ENCODE measurements around the gene AP3B1. TPM values are rescaled to one million over a fixed set of nuclear protein-coding genes. Genes with fewer than 3 reads are reported as not detected.
"Not testable (repeated sequence)": the region's sequence is repeated elsewhere in the genome, so short reads cannot be mapped to it uniquely, and the experiment has no call there.

The AP3B1 gene
- polyA plus RNA-seq, 1 of the 3 experiments (the other 2 are of a cell fraction), result 18.0 TPM

DNA sequence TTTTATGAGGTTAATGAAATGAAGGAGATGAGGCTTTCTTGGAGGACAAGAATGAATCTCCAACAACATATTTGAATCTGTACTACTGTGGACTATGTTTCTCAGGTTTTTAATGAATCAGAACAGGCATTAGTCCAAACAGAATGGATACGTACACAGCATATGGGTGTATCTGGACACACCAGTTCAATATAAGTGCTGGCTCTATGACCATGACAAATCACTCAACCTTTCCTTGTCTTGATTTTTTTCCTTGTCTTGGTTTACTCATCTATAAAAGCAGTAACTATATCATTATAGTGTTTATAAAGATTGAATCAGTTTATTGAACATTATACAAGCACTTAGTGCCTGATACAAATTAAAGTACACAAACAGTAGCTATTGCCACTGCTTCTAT lies 104.1 kb downstream of the AP3B1 start:
- Histone ChIP-seq H3K4me2 (no peak overlapping the region), H3K36me3 (replicated peaks in 1 of 2; ENCODE audit: control insufficient read depth in 1 of 2, insufficient read depth in 2 of 2, low read length in 1 of 2) (peaks cover 0 to 32% of the 10 kb centered on the region in 2 experiments), H3K9ac (no peak overlapping the region), H3K9me3 (no peaks in the 10 kb centered on the region), H3K4me1 (ENCODE audit: control insufficient read depth in 1 of 2, insufficient read depth in 2 of 2, low read depth in 1 of 2, low read length in 1 of 2) (no peaks in the 10 kb centered on the region), H3K4me3 (ENCODE audit: low read depth in 2 of 2, low read length in 1 of 2) (no peak overlapping the region), H3K9me2 (no peaks in the 10 kb centered on the region), H3F3A (replicated peaks; ENCODE audit: insufficient read depth) (no peaks in the 10 kb centered on the region), H4K20me1 (ENCODE audit: insufficient read depth) (no peaks in the 10 kb centered on the region), H3K79me2 (ENCODE audit: insufficient read depth) (peaks cover 18% of the 10 kb centered on the region), H2AFZ (ENCODE audit: low read depth) (no peak overlapping the region), H3K27ac (ENCODE audit: low read depth in 2 of 2, low read length in 1 of 2) (no peak overlapping the region), H3K27me3 (ENCODE audit: insufficient read depth) (no peaks in the 10 kb centered on the region)
- TF ChIP-seq, protein P1, sequence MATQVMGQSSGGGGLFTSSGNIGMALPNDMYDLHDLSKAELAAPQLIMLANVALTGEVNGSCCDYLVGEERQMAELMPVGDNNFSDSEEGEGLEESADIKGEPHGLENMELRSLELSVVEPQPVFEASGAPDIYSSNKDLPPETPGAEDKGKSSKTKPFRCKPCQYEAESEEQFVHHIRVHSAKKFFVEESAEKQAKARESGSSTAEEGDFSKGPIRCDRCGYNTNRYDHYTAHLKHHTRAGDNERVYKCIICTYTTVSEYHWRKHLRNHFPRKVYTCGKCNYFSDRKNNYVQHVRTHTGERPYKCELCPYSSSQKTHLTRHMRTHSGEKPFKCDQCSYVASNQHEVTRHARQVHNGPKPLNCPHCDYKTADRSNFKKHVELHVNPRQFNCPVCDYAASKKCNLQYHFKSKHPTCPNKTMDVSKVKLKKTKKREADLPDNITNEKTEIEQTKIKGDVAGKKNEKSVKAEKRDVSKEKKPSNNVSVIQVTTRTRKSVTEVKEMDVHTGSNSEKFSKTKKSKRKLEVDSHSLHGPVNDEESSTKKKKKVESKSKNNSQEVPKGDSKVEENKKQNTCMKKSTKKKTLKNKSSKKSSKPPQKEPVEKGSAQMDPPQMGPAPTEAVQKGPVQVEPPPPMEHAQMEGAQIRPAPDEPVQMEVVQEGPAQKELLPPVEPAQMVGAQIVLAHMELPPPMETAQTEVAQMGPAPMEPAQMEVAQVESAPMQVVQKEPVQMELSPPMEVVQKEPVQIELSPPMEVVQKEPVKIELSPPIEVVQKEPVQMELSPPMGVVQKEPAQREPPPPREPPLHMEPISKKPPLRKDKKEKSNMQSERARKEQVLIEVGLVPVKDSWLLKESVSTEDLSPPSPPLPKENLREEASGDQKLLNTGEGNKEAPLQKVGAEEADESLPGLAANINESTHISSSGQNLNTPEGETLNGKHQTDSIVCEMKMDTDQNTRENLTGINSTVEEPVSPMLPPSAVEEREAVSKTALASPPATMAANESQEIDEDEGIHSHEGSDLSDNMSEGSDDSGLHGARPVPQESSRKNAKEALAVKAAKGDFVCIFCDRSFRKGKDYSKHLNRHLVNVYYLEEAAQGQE (IDR thresholded peaks at IDR 0.05; ENCODE audit: low read depth, low read length), result no peak
- TF ChIP-seq, protein P2, sequence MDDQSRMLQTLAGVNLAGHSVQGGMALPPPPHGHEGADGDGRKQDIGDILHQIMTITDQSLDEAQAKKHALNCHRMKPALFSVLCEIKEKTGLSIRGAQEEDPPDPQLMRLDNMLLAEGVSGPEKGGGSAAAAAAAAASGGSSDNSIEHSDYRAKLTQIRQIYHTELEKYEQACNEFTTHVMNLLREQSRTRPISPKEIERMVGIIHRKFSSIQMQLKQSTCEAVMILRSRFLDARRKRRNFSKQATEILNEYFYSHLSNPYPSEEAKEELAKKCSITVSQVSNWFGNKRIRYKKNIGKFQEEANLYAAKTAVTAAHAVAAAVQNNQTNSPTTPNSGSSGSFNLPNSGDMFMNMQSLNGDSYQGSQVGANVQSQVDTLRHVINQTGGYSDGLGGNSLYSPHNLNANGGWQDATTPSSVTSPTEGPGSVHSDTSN (IDR thresholded peaks at IDR 0.05), result no peak
- TF ChIP-seq, protein P3, sequence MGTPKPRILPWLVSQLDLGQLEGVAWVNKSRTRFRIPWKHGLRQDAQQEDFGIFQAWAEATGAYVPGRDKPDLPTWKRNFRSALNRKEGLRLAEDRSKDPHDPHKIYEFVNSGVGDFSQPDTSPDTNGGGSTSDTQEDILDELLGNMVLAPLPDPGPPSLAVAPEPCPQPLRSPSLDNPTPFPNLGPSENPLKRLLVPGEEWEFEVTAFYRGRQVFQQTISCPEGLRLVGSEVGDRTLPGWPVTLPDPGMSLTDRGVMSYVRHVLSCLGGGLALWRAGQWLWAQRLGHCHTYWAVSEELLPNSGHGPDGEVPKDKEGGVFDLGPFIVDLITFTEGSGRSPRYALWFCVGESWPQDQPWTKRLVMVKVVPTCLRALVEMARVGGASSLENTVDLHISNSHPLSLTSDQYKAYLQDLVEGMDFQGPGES (IDR thresholded peaks at IDR 0.05; ENCODE audit: low read depth, low read length), result no peak
- no peak for TF ChIP-seq SIN3A (IDR thresholded peaks at IDR 0.05; ENCODE audit: borderline replicate concordance, low read depth, low read length)
- TF ChIP-seq, protein P4, sequence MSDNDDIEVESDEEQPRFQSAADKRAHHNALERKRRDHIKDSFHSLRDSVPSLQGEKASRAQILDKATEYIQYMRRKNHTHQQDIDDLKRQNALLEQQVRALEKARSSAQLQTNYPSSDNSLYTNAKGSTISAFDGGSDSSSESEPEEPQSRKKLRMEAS (IDR thresholded peaks at IDR 0.05; ENCODE audit: low read depth), result no peak
- TF ChIP-seq, protein P5, sequence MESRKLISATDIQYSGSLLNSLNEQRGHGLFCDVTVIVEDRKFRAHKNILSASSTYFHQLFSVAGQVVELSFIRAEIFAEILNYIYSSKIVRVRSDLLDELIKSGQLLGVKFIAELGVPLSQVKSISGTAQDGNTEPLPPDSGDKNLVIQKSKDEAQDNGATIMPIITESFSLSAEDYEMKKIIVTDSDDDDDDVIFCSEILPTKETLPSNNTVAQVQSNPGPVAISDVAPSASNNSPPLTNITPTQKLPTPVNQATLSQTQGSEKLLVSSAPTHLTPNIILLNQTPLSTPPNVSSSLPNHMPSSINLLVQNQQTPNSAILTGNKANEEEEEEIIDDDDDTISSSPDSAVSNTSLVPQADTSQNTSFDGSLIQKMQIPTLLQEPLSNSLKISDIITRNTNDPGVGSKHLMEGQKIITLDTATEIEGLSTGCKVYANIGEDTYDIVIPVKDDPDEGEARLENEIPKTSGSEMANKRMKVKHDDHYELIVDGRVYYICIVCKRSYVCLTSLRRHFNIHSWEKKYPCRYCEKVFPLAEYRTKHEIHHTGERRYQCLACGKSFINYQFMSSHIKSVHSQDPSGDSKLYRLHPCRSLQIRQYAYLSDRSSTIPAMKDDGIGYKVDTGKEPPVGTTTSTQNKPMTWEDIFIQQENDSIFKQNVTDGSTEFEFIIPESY (IDR thresholded peaks at IDR 0.05; ENCODE audit: borderline replicate concordance, low read depth), result no peak
- no peak for TF ChIP-seq EP300 (IDR thresholded peaks at IDR 0.05; ENCODE audit: borderline replicate concordance in 1 of 2, low read depth in 1 of 2, low read length in 1 of 2)
- TF ChIP-seq RXRA (IDR thresholded peaks at IDR 0.05; ENCODE audit: borderline replicate concordance, low read depth), result no peak
- TF ChIP-seq EZH2phosphoT487 (IDR thresholded peaks at IDR 0.05; ENCODE audit: borderline replicate concordance, low read depth), result no peak
- TF ChIP-seq YY1 (IDR thresholded peaks at IDR 0.05; ENCODE audit: low read depth), result no peak
- TF ChIP-seq RCOR1 (IDR thresholded peaks at IDR 0.05; ENCODE audit: low read length), result no peak
- TF ChIP-seq TAF1 (IDR thresholded peaks at IDR 0.05; ENCODE audit: borderline replicate concordance, low read depth, low read length), result no peak
- TF ChIP-seq FOXJ3 (CRISPR knock-in tag; IDR thresholded peaks at IDR 0.05), result no peak
- TF ChIP-seq CHD2 (IDR thresholded peaks at IDR 0.05; ENCODE audit: low read length, partially characterized antibody), result no peak
- TF ChIP-seq TEAD4 (IDR thresholded peaks at IDR 0.05; ENCODE audit: borderline replicate concordance, insufficient read depth), result no peak
- TF ChIP-seq RFX5 (IDR thresholded peaks at IDR 0.05; ENCODE audit: low read length), result no peak
- TF ChIP-seq SMC3 (IDR thresholded peaks at IDR 0.05; ENCODE audit: low read depth, low read length), result no peak
- TF ChIP-seq, protein P6, sequence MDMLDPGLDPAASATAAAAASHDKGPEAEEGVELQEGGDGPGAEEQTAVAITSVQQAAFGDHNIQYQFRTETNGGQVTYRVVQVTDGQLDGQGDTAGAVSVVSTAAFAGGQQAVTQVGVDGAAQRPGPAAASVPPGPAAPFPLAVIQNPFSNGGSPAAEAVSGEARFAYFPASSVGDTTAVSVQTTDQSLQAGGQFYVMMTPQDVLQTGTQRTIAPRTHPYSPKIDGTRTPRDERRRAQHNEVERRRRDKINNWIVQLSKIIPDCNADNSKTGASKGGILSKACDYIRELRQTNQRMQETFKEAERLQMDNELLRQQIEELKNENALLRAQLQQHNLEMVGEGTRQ (IDR thresholded peaks at IDR 0.05; ENCODE audit: borderline replicate concordance, low read depth, low read length), result no peak
- no peak for TF ChIP-seq ELF1 (IDR thresholded peaks at IDR 0.05)
- 100% methylated on average over 1 of the region's 1 CpG for WGBS (ENCODE audit: low lambda C conversion rate)
- no peak for DNase-seq
- ChIA-PET CTCF (no interaction called here), POLR2A (no interaction called here)

DNA sequence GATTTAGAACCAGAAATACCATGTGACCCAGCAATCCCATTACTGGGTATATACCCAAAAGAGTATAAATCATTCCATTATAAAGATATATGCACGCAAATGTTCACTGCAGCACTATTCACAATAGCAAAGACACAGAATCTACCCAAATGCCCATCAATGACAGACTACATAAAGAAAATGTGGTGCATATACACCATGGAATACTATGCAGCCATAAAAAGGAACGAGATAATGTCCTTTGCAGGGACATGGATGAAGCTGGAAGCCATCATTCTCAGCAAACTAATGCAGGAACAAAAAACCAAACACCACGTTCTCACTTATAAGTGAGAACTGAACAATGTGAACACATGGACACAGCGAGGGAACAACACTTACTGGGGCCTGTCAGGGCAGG lies 105.8 kb downstream of the AP3B1 start:
- H3K4me3 ChIP-seq (ENCODE audit: low read depth in 2 of 2, low read length in 1 of 2); H3K4me2 ChIP-seq; DNase-seq; H4K20me1 ChIP-seq (ENCODE audit: insufficient read depth); H3K9me3 ChIP-seq; POLR2A ChIA-PET; CTCF ChIA-PET; H3K27ac ChIP-seq (ENCODE audit: low read depth in 2 of 2, low read length in 1 of 2); H3F3A ChIP-seq (replicated peaks; ENCODE audit: insufficient read depth); H3K9ac ChIP-seq; H3K27me3 ChIP-seq (ENCODE audit: insufficient read depth); H2AFZ ChIP-seq (ENCODE audit: low read depth); H3K9me2 ChIP-seq; H3K4me1 ChIP-seq (ENCODE audit: control insufficient read depth in 1 of 2, insufficient read depth in 2 of 2, low read depth in 1 of 2, low read length in 1 of 2): not testable (repeated sequence)
- Histone ChIP-seq H3K79me2 (ENCODE audit: insufficient read depth) (peaks cover 25% of the 10 kb centered on the region), H3K36me3 (replicated peaks in 1 of 2; ENCODE audit: control insufficient read depth in 1 of 2, insufficient read depth in 2 of 2, low read length in 1 of 2) (peaks cover 0 to 24% of the 10 kb centered on the region in 2 experiments)
- WGBS (ENCODE audit: low lambda C conversion rate), result 97% methylated on average over 4 of the region's 4 CpGs
